ENCODE measurements around the gene FARS2. TPM values are rescaled to one million over a fixed set of nuclear protein-coding genes. Genes with fewer than 3 reads are reported as not detected.

The FARS2 gene
- polyA plus RNA-seq, 1 of the 3 experiments (the other 2 are of a cell fraction): 12.5 TPM

DNA sequence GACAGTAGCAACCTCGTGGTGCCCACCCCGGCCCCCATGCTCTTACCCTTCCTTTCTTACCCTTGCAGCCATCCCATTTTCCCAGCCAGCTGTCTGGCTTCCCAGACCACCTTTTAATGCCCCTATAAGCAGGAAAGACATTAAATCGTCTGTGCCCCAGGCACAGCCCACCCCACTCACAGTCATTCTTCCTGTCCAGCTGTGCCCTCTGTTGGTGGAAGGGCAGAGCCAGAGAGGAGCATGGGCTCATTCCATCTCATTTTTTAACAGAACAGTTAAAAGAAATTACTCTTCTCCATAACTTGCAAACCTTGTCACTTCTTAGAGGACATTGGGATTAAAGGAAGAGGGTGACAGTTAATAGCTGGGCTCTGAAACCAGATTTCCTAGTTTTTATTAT, 504.9 kb downstream of the FARS2 start:
- ChIA-PET POLR2A (no interaction called here), CTCF (interaction anchor here (1.1 to 1.3 kb wide), 3 partner anchors 8 to 295 kb away, joined by 3 to 6 read pairs (median 3); no protein-coding TSS in a partner anchor)
- TF ChIP-seq, protein P1, sequence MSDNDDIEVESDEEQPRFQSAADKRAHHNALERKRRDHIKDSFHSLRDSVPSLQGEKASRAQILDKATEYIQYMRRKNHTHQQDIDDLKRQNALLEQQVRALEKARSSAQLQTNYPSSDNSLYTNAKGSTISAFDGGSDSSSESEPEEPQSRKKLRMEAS (IDR thresholded peaks at IDR 0.05; ENCODE audit: low read depth): no peak
- peak; percentile 64 for TF ChIP-seq RAD21 (IDR thresholded peaks at IDR 0.05; ENCODE audit: low read length)
- TF ChIP-seq SMC3 (IDR thresholded peaks at IDR 0.05; ENCODE audit: low read depth, low read length): peak; percentile 43
- TF ChIP-seq, protein P2, sequence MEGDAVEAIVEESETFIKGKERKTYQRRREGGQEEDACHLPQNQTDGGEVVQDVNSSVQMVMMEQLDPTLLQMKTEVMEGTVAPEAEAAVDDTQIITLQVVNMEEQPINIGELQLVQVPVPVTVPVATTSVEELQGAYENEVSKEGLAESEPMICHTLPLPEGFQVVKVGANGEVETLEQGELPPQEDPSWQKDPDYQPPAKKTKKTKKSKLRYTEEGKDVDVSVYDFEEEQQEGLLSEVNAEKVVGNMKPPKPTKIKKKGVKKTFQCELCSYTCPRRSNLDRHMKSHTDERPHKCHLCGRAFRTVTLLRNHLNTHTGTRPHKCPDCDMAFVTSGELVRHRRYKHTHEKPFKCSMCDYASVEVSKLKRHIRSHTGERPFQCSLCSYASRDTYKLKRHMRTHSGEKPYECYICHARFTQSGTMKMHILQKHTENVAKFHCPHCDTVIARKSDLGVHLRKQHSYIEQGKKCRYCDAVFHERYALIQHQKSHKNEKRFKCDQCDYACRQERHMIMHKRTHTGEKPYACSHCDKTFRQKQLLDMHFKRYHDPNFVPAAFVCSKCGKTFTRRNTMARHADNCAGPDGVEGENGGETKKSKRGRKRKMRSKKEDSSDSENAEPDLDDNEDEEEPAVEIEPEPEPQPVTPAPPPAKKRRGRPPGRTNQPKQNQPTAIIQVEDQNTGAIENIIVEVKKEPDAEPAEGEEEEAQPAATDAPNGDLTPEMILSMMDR (IDR thresholded peaks at IDR 0.05): peak; percentile 34
- H3K9ac ChIP-seq: no peak overlapping the region
- no peaks in the 10 kb centered on the region for H3K79me2 ChIP-seq (ENCODE audit: insufficient read depth)
- WGBS (ENCODE audit: low lambda C conversion rate): 78% methylated on average over 3 of the region's 3 CpGs
- H3K9me3 ChIP-seq: no peaks in the 10 kb centered on the region
- no peaks in the 10 kb centered on the region for H4K20me1 ChIP-seq (ENCODE audit: insufficient read depth)
- DNase-seq: peak; percentile 51
- H3K9me2 ChIP-seq: no peaks in the 10 kb centered on the region
- no peaks in the 10 kb centered on the region; a peak in 1 of 4 replicates for H3K4me1 ChIP-seq (ENCODE audit: control insufficient read depth in 1 of 2, insufficient read depth in 2 of 2, low read depth in 1 of 2, low read length in 1 of 2)
- H3K27me3 ChIP-seq (ENCODE audit: insufficient read depth): no peaks in the 10 kb centered on the region
- no peak overlapping the region for H3K27ac ChIP-seq (ENCODE audit: low read depth in 2 of 2, low read length in 1 of 2)
- no peak overlapping the region for H2AFZ ChIP-seq (ENCODE audit: low read depth)
- H3F3A ChIP-seq (replicated peaks; ENCODE audit: insufficient read depth): no peaks in the 10 kb centered on the region
- H3K4me3 ChIP-seq (ENCODE audit: low read depth in 2 of 2, low read length in 1 of 2): no peak overlapping the region
- H3K36me3 ChIP-seq (replicated peaks in 1 of 2; ENCODE audit: control insufficient read depth in 1 of 2, insufficient read depth in 2 of 2, low read length in 1 of 2): no peaks in the 10 kb centered on the region
- no peak overlapping the region for H3K4me2 ChIP-seq

DNA sequence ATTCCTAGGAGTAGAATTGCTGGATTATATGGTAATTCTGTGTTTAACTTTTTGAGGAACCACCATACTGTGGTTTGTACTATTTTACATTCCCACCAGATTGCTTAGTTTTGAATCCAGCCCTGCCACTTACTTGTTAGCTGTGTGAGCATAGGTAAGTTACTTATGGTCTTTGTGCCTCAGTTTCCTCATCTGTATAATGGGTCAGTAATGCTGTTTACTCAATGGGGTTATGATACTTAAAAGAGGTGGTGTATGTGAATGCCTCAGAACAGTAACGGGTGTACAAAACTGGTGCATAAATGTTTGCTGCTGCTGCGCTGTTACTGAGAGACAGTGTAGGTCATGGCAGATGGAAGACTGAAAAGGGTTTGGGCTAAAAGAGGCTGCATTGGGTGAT, 506.2 kb downstream of the FARS2 start:
- POLR2A ChIA-PET: no interaction called here
- H3K4me2 ChIP-seq: no peak overlapping the region
- H3K4me1 ChIP-seq (ENCODE audit: control insufficient read depth in 1 of 2, insufficient read depth in 2 of 2, low read depth in 1 of 2, low read length in 1 of 2): no peaks in the 10 kb centered on the region; a peak in 1 of 4 replicates
- DNase-seq: no peak
- CTCF ChIA-PET: interaction anchor here (1.1 kb wide), 1 partner anchor 10 kb away, joined by 3 read pairs; no protein-coding TSS in a partner anchor
- no peak overlapping the region for H3K4me3 ChIP-seq (ENCODE audit: low read depth in 2 of 2, low read length in 1 of 2)
- TF ChIP-seq GABPA (IDR thresholded peaks at IDR 0.05; ENCODE audit: low read depth) (no peak), GATA2 (CRISPR knock-in tag; IDR thresholded peaks at IDR 0.05) (no peak), ELF1 (IDR thresholded peaks at IDR 0.05) (no peak), EP300 (IDR thresholded peaks at IDR 0.05; ENCODE audit: borderline replicate concordance in 1 of 2, low read depth in 1 of 2, low read length in 1 of 2) (no peak), NFIC (IDR thresholded peaks at IDR 0.05; ENCODE audit: borderline replicate concordance) (no peak), CHD2 (IDR thresholded peaks at IDR 0.05; ENCODE audit: low read length, partially characterized antibody) (no peak)
- TF ChIP-seq, protein P3, sequence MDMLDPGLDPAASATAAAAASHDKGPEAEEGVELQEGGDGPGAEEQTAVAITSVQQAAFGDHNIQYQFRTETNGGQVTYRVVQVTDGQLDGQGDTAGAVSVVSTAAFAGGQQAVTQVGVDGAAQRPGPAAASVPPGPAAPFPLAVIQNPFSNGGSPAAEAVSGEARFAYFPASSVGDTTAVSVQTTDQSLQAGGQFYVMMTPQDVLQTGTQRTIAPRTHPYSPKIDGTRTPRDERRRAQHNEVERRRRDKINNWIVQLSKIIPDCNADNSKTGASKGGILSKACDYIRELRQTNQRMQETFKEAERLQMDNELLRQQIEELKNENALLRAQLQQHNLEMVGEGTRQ (IDR thresholded peaks at IDR 0.05; ENCODE audit: borderline replicate concordance, low read depth, low read length): no peak
- TF ChIP-seq, protein P4, sequence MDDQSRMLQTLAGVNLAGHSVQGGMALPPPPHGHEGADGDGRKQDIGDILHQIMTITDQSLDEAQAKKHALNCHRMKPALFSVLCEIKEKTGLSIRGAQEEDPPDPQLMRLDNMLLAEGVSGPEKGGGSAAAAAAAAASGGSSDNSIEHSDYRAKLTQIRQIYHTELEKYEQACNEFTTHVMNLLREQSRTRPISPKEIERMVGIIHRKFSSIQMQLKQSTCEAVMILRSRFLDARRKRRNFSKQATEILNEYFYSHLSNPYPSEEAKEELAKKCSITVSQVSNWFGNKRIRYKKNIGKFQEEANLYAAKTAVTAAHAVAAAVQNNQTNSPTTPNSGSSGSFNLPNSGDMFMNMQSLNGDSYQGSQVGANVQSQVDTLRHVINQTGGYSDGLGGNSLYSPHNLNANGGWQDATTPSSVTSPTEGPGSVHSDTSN (IDR thresholded peaks at IDR 0.05): no peak
- H3F3A ChIP-seq (replicated peaks; ENCODE audit: insufficient read depth): no peaks in the 10 kb centered on the region
- WGBS (ENCODE audit: low lambda C conversion rate): 95% methylated on average over 2 of the region's 2 CpGs
- no peak overlapping the region for H2AFZ ChIP-seq (ENCODE audit: low read depth)
- no peaks in the 10 kb centered on the region for H4K20me1 ChIP-seq (ENCODE audit: insufficient read depth)
- H3K9ac ChIP-seq: no peak overlapping the region
- no peaks in the 10 kb centered on the region for H3K36me3 ChIP-seq (replicated peaks in 1 of 2; ENCODE audit: control insufficient read depth in 1 of 2, insufficient read depth in 2 of 2, low read length in 1 of 2)
- no peak overlapping the region for H3K27ac ChIP-seq (ENCODE audit: low read depth in 2 of 2, low read length in 1 of 2)
- H3K9me3 ChIP-seq: no peaks in the 10 kb centered on the region
- no peaks in the 10 kb centered on the region for H3K9me2 ChIP-seq
- H3K79me2 ChIP-seq (ENCODE audit: insufficient read depth): no peaks in the 10 kb centered on the region
- no peaks in the 10 kb centered on the region for H3K27me3 ChIP-seq (ENCODE audit: insufficient read depth)
